SK-N-SH (cell line): ENCODE measurements around the gene CRLF1.

Experiments
- CHD2 ChIP-seq: fragments of 150-350 bp; IDR thresholded peaks from 2 replicates; pipeline ENCODE4 v1.6.1; 2018; ENCODE audit warnings: low read length; ENCODE audit not compliant: partially characterized antibody
- ELF1 ChIP-seq: IDR thresholded peaks from 2 replicates; pipeline ENCODE4 v1.4.0; 2012
- TAF1 ChIP-seq: IDR thresholded peaks from 2 replicates; pipeline ENCODE4 v1.6.1; 2012; ENCODE audit warnings: low read depth, mild to moderate bottlenecking, low read length, moderate library complexity, borderline replicate concordance
- TF ChIP-seq, protein P1 (sequence below): fragments of 200-600 bp; sonication (generic); IDR thresholded peaks from 2 replicates; pipeline ENCODE4 v1.6.1; 2017; ENCODE audit warnings: antibody characterized with exemption, mild to moderate bottlenecking, moderate library complexity

DNA sequence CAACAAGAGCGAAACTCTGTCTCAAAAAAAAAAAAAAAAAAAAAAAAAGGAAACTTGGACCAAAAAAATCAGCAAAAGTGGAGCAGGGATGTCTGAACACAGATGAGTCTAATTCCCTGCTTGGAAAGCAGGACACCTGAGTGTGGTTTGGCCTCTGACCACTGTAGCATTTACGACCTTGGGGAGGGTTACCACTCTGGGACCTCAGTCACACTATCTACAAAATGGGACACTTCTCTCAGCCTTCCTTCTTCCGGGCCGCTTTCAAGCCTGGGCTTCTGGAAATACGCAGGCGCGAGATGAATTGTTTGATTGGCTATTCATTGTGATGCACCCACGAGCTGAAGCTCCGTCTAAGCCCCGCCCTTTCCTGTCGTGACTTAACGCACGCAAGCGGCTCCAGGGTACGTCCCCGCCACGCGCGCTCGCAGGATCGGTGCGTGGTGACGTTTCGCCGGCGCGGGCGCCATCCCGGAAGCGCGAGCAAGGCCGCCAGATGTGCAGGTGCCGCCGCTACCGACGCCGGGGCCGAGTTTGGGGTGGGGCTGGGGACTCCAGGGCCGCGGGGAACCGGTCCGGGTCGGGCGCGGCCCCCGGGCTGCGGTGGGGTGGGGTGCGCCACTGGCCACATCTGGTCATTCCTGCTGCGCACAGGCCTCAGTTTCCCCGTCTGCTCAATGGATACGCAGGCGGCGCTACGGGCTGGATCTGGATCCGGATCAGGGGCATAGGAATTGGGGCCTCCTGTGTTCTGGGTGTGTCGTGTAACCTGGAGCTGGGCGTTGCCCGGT lies 49.0 kb downstream of the CRLF1 start, which contains the start of gene KXD1:
- TF ChIP-seq, protein P1, sequence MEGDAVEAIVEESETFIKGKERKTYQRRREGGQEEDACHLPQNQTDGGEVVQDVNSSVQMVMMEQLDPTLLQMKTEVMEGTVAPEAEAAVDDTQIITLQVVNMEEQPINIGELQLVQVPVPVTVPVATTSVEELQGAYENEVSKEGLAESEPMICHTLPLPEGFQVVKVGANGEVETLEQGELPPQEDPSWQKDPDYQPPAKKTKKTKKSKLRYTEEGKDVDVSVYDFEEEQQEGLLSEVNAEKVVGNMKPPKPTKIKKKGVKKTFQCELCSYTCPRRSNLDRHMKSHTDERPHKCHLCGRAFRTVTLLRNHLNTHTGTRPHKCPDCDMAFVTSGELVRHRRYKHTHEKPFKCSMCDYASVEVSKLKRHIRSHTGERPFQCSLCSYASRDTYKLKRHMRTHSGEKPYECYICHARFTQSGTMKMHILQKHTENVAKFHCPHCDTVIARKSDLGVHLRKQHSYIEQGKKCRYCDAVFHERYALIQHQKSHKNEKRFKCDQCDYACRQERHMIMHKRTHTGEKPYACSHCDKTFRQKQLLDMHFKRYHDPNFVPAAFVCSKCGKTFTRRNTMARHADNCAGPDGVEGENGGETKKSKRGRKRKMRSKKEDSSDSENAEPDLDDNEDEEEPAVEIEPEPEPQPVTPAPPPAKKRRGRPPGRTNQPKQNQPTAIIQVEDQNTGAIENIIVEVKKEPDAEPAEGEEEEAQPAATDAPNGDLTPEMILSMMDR, result no peak
- TF ChIP-seq TAF1 (peak; percentile 7), ELF1 (peak; percentile 96), CHD2 (no peak)
